B cell (primary cell): ENCODE results near the gene TARS2.

Experiments used
- CTCF ChIP-seq: fragments of 200-600 bp; IDR thresholded peaks from one replicate; pipeline ENCODE4 v1.8.0; 2022; ENCODE audit warnings: antibody characterized with exemption, mild to moderate bottlenecking
- EZH2 ChIP-seq: IDR thresholded peaks from 2 replicates; pipeline ENCODE4 v1.6.1; 2012; ENCODE audit warnings: borderline replicate concordance, low read depth, mild to moderate bottlenecking, moderate library complexity, low read length; ENCODE audit not compliant: insufficient read depth, poor library complexity, severe bottlenecking

GRCh38 chr1:150553392-150554085, 66.3 kb downstream of the TARS2 start:
- TF ChIP-seq CTCF (no peak), EZH2 (no peak)
